H1 (cell line): Measurements from ENCODE around the gene PPP1R9A. TPM values are rescaled to one million over a fixed set of nuclear protein-coding genes. Genes with fewer than 3 reads are reported as not detected.

Experiments
- CTCF ChIA-PET: fragments of 300-600 bp; sonication (Branson Sonifier 250); formaldehyde crosslinking; loops from one replicate; lab custom pipeline; 2021; ENCODE audit not compliant: partially characterized antibody; lab: Charles Lee
- POLR2A ChIA-PET: fragments of 300-600 bp; sonication (Branson Sonifier 250); formaldehyde crosslinking; loops from one replicate; lab custom pipeline; 2021; ENCODE audit warnings: inconsistent platforms; ENCODE audit not compliant: partially characterized antibody; lab: Charles Lee
- DNase-seq, 2 experiments: peaks; one replicate each; pipeline versions ENCODE4 v3.0.0 to v3.0.0-alpha.2; 2010 to 2022; ENCODE audit warnings: low spot score in 2 of 2, low read depth in 1 of 2, mixed read lengths in 1 of 2
- FAIRE-seq: peaks from 2 replicates; lab custom pipeline; 2011; peaks lifted over from hg19 to GRCh38; lab: Jason Lieb, UNC
- H2AFZ ChIP-seq: 2 replicates; pipeline ENCODE4 v1.8.1; 2012; ENCODE audit warnings: low read length, inconsistent platforms
- H2AK5ac ChIP-seq: 2 replicates; pipeline ENCODE4 v1.6.1; 2013; ENCODE audit warnings: low read depth, low read length
- H2BK120ac ChIP-seq: replicated peaks from 2 replicates; pipeline ENCODE3; 2013; ENCODE audit warnings: low read depth, low read length, inconsistent platforms
- H2BK12ac ChIP-seq: 2 replicates; pipeline ENCODE4 v1.6.1; 2013; ENCODE audit warnings: low read depth, low read length
- H2BK15ac ChIP-seq: 2 replicates; pipeline ENCODE4 v1.6.1; 2013; ENCODE audit warnings: low read length
- H2BK20ac ChIP-seq: 2 replicates; pipeline ENCODE4 v1.6.1; 2013; ENCODE audit warnings: low read length
- H2BK5ac ChIP-seq: 2 replicates; pipeline ENCODE4 v1.6.1; 2013; ENCODE audit warnings: low read depth, low read length
- H3K14ac ChIP-seq: 2 replicates; pipeline ENCODE4 v1.6.1; 2013; ENCODE audit warnings: inconsistent platforms; ENCODE audit not compliant: insufficient read length
- H3K18ac ChIP-seq: 2 replicates; pipeline ENCODE4 v1.6.1; 2013; ENCODE audit warnings: low read length; ENCODE audit errors: extremely low read depth
- H3K23ac ChIP-seq: 2 replicates; pipeline ENCODE4 v1.6.1; 2013; ENCODE audit warnings: inconsistent platforms; ENCODE audit not compliant: insufficient read length
- H3K23me2 ChIP-seq: 2 replicates; pipeline ENCODE4 v1.6.1; 2013; ENCODE audit warnings: low read depth, low read length
- H3K27ac ChIP-seq: 2 replicates; pipeline ENCODE4 v1.6.1; 2011; ENCODE audit warnings: low read depth, low read length, inconsistent platforms
- H3K27me3 ChIP-seq, 4 experiments: replicated peaks in 1 of 4; 1 replicate in 1 of 4; 2 replicates in 3 of 4; pipeline versions ENCODE4 v1.6.1 to v1.8.1; 2011 to 2013; ENCODE audit warnings: low read length in 3 of 4, mild to moderate bottlenecking in 3 of 4, inconsistent platforms in 2 of 4, mixed read lengths in 2 of 4, moderate library complexity in 1 of 4; ENCODE audit not compliant: control insufficient read depth in 3 of 4, insufficient read depth in 3 of 4; ENCODE audit errors: extremely low read depth in 1 of 4
- H3K36me3 ChIP-seq, 4 experiments: 2 replicates each; pipeline versions ENCODE4 v1.6.1 to v1.8.1; 2011 to 2013; ENCODE audit warnings: mild to moderate bottlenecking in 4 of 4, low read length in 3 of 4, moderate library complexity in 2 of 4, control low read depth in 1 of 4, inconsistent platforms in 1 of 4; ENCODE audit not compliant: insufficient read depth in 4 of 4, control insufficient read depth in 2 of 4
- H3K4ac ChIP-seq: replicated peaks from 2 replicates; pipeline ENCODE3; 2013; ENCODE audit warnings: low read length, low read depth, mixed read lengths, inconsistent platforms; ENCODE audit not compliant: insufficient read length
- H3K4me1 ChIP-seq, 4 experiments: replicated peaks in 1 of 4; 1 replicate in 1 of 4; 2 replicates in 3 of 4; pipeline versions ENCODE4 v1.6.1 to v1.8.1; 2011 to 2013; ENCODE audit warnings: low read length in 3 of 4, inconsistent platforms in 2 of 4, mixed read lengths in 1 of 4; ENCODE audit not compliant: insufficient read depth in 4 of 4, control insufficient read depth in 3 of 4
- H3K4me2 ChIP-seq, 2 experiments: 2 replicates each; pipeline versions ENCODE4 v1.6.1 to v1.8.1; 2011 to 2013; ENCODE audit warnings: low read depth in 2 of 2, low read length in 2 of 2, control low read depth in 1 of 2, inconsistent platforms in 1 of 2, mild to moderate bottlenecking in 1 of 2; ENCODE audit not compliant: insufficient read depth in 1 of 2
- H3K4me3 ChIP-seq, 4 experiments: fragments of 200-600, 300-600 bp in 1 of 4; sonication (generic), shearing (Covaris generic), sonication (Bioruptor Twin) in 1 of 4; 2 replicates each; pipeline versions ENCODE4 v1.5.1 to v1.8.1; 2011 to 2016; ENCODE audit warnings: low read length in 4 of 4, low read depth in 3 of 4, control low read depth in 2 of 4, inconsistent platforms in 2 of 4, mild to moderate bottlenecking in 2 of 4, mixed read lengths in 1 of 4, moderate library complexity in 1 of 4; ENCODE audit not compliant: insufficient read depth in 2 of 4; ENCODE audit errors: extremely low read depth in 1 of 4
- H3K56ac ChIP-seq: replicated peaks from 2 replicates; pipeline ENCODE3; 2013; ENCODE audit warnings: low read depth, mild to moderate bottlenecking, mixed read lengths, low read length, inconsistent platforms; ENCODE audit not compliant: insufficient read length
- H3K79me1 ChIP-seq: 2 replicates; pipeline ENCODE4 v1.6.1; 2013; ENCODE audit warnings: low read depth, low read length, control low read depth
- H3K79me2 ChIP-seq, 2 experiments: 2 replicates each; pipeline versions ENCODE4 v1.6.1 to v1.8.1; 2012 to 2013; ENCODE audit warnings: low read length in 2 of 2, mild to moderate bottlenecking in 2 of 2, inconsistent platforms in 1 of 2; ENCODE audit not compliant: insufficient read depth in 2 of 2, control insufficient read depth in 1 of 2
- H3K9ac ChIP-seq, 4 experiments: replicated peaks in 1 of 4; 1 replicate in 1 of 4; 2 replicates in 3 of 4; pipeline versions ENCODE4 v1.6.1 to v1.8.1; 2011 to 2013; ENCODE audit warnings: low read depth in 3 of 4, low read length in 3 of 4, control low read depth in 2 of 4, mild to moderate bottlenecking in 2 of 4, moderate library complexity in 2 of 4, inconsistent platforms in 1 of 4; ENCODE audit errors: extremely low read depth in 1 of 4
- H3K9me3 ChIP-seq, 2 experiments: 2 replicates each; pipeline versions ENCODE4 v1.6.1 to v1.8.1; 2012 to 2013; ENCODE audit warnings: mild to moderate bottlenecking in 2 of 2, moderate library complexity in 2 of 2, control low read depth in 1 of 2, inconsistent platforms in 1 of 2, low read depth in 1 of 2, low read length in 1 of 2, mixed read lengths in 1 of 2; ENCODE audit not compliant: insufficient read depth in 2 of 2
- H4K20me1 ChIP-seq, 2 experiments: replicated peaks in 1 of 2; 2 replicates each; pipeline versions ENCODE3 to v1.8.1; 2011 to 2013; ENCODE audit warnings: inconsistent platforms in 2 of 2, low read length in 2 of 2, mild to moderate bottlenecking in 1 of 2; ENCODE audit not compliant: insufficient read depth in 2 of 2, control insufficient read depth in 1 of 2
- H4K5ac ChIP-seq: 2 replicates; pipeline ENCODE4 v1.6.1; 2013; ENCODE audit warnings: low read length, low read depth, mixed read lengths, inconsistent platforms; ENCODE audit not compliant: insufficient read length
- H4K8ac ChIP-seq: 2 replicates; pipeline ENCODE4 v1.8.0; 2013; ENCODE audit warnings: mild to moderate bottlenecking, moderate library complexity, low read length, inconsistent platforms; ENCODE audit not compliant: insufficient read depth; ENCODE audit errors: extremely low read depth
- H4K91ac ChIP-seq: replicated peaks from 2 replicates; pipeline ENCODE3; 2013; ENCODE audit warnings: low read length, mixed read lengths, inconsistent platforms; ENCODE audit not compliant: insufficient read length
- HDAC2 ChIP-seq, 2 experiments: fragments of 300-600 bp in 1 of 2; sonication (generic) in 1 of 2; IDR thresholded peaks; 2 replicates each; pipeline ENCODE4 v1.6.1; 2011 to 2012; ENCODE audit warnings: low read depth in 2 of 2, low read length in 2 of 2, mild to moderate bottlenecking in 2 of 2, moderate library complexity in 2 of 2, borderline replicate concordance in 1 of 2, inconsistent platforms in 1 of 2
- SP1 ChIP-seq: IDR thresholded peaks from 2 replicates; pipeline ENCODE4 v1.6.1; 2011; ENCODE audit warnings: low read depth, low read length
- WGBS, 2 experiments: shearing (Covaris generic) in 1 of 2; methylation state at CpG; one replicate each; pipeline versions ENCODE4 v1.1.6 to v1.1.7; 2013 to 2015; ENCODE audit warnings: low lambda C conversion rate in 2 of 2, mixed read lengths in 2 of 2, inconsistent platforms in 1 of 2, low coverage in 1 of 2, missing lambda C conversion rate in 1 of 2; ENCODE audit not compliant: insufficient replicate concordance in 2 of 2, insufficient coverage in 1 of 2, insufficient read length in 1 of 2; ENCODE audit errors: extremely low coverage in 1 of 2, missing lambda C conversion rate in 1 of 2; 5-methylcytosine and 5-hydroxymethylcytosine counted together
- polyA plus RNA-seq, 7 experiments: library from polyadenylated mRNA; depleted of rRNA in 3 of 7; stranded (reverse) in 5 of 7; unstranded in 2 of 7; fragments of >200 nt in 5 of 7; fragments of 200-250 nt in 2 of 7; gene quantifications; 1 replicate in 5 of 7; 2 replicates in 1 of 7; 4 replicates in 1 of 7; pipeline versions ENCODE4 v1.2.1 to v1.2.3, GENCODE V29; 2011 to 2013; ENCODE audit warnings: missing spikeins in 2 of 7, mixed read lengths in 2 of 7
- total RNA-seq: library from RNA; stranded (reverse); fragmentation: NEBNext Ultra II Directional; extraction: Animal tissue kit (Norgen Biotek cat#: 25700); gene quantifications from 2 replicates; pipeline ENCODE4 v1.2.1, GENCODE V29; 2021

PPP1R9A gene
- total and polyA plus RNA-seq, 2 of the 8 experiments (the other 6 are each of a cell fraction or from before 2014, with no cell fraction given): 3.0 to 20.3 TPM

DNA sequence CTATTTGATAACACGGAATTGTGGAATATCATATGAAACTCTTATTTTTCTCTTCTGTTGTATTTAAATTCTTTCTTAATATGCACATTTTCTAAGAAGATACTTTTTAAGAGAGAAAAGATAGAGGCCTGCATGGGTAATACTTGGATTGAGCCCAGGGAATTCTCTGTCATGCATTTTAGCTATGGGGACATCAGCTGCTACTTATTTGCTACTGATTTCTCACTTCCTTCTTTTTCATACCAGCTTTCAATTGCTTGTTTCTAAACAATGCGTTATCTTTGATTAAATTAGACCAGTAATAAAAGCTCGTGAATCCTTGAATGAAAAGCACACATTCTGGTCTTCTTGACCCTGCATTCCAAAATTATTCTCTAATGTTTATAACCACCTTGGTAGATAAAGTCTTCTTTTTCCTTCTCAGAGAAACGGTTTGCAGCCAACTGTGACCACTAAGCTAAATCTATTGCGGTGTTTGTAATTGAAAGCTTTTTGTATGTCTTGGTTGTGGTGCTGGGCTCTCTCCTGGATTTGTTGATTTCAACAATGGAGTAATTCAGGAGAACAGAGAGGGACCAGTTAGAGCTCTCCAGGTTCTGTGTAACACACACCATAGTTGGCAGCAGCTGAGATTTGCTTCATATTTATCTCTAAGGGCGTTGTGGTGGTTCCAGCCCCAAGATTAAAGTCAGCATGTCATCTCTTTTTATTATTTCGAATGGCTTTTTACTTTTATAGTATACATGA lies 139.3 kb downstream of the PPP1R9A start:
- Histone ChIP-seq H4K91ac (no peak overlapping the region), H3K27me3 (no peaks in the 10 kb centered on the region), H3K18ac (no peak overlapping the region), H2AK5ac (no peak overlapping the region), H2BK5ac (no peak overlapping the region), H3K36me3 (no peaks in the 10 kb centered on the region), H3K4me2 (no peak overlapping the region), H3K23ac (no peak overlapping the region), H3K4ac (no peak overlapping the region), H2BK120ac (no peak overlapping the region), H2BK20ac (no peak overlapping the region), H2BK12ac (no peak overlapping the region), H3K79me1 (no peaks in the 10 kb centered on the region), H3K56ac (no peak overlapping the region), H3K9ac (no peak overlapping the region), H3K4me1 (peaks cover 0 to 3% (median 0%) of the 10 kb centered on the region in 4 experiments; a peak in 2 of 7 replicates), H3K4me3 (no peak overlapping the region), H4K5ac (no peak overlapping the region), H3K79me2 (peaks cover 0 to 12% of the 10 kb centered on the region in 2 experiments; a peak in 1 of 4 replicates), H4K8ac (no peak overlapping the region), H2AFZ (no peak overlapping the region), H2BK15ac (no peak overlapping the region), H3K23me2 (no peaks in the 10 kb centered on the region), H3K27ac (no peak overlapping the region), H3K14ac (no peak overlapping the region), H3K9me3 (no peaks in the 10 kb centered on the region), H4K20me1 (no peaks in the 10 kb centered on the region)
- no peak for DNase-seq
- ChIA-PET CTCF (interaction anchor here (0.6 to 2.2 kb wide), 12 partner anchors 10 to 757 kb away, joined by 3 to 12 read pairs (median 3); partner anchors contain the start of gene SGCE), POLR2A (no interaction called here)
- no peak for FAIRE-seq
- 85% methylated on average over 7 of the region's 7 CpGs; no CpG with 5 or more reads in 1 of the 2 experiments for WGBS, 2 experiments
- no peak for TF ChIP-seq SP1
- TF ChIP-seq HDAC2 (IDR thresholded peaks at IDR 0.05; ENCODE audit: borderline replicate concordance in 1 of 2, low read depth in 2 of 2, low read length in 2 of 2): no peak
